ENCODE data around the gene SERPING1.

Gene SERPING1

GRCh38 chr11:57597916-57598830, 688 bp downstream of the SERPING1 start:
- DNase-seq (ENCODE audit: low read depth) = no peak

GRCh38 chr11:57598831-57599155, 1.3 kb downstream of the SERPING1 start:
- no peak for DNase-seq (ENCODE audit: low read depth)

- DNase-seq (ENCODE audit: low read depth) = no peak
Observed at GRCh38 chr11:57599381-57599780, 1.9 kb downstream of the SERPING1 start.

GRCh38 chr11:57601297-57601696, 3.8 kb downstream of the SERPING1 start:
- no peak for DNase-seq (ENCODE audit: low read depth)

GRCh38 chr11:57604296-57605027, 7.0 kb downstream of the SERPING1 start:
- no peak for DNase-seq (ENCODE audit: low read depth)

- DNase-seq (ENCODE audit: low read depth) = no peak
Observed at GRCh38 chr11:57605028-57605420, 7.5 kb downstream of the SERPING1 start.

GRCh38 chr11:57610170-57610569, 12.7 kb downstream of the SERPING1 start:
- DNase-seq (ENCODE audit: low read depth) = no peak

GRCh38 chr11:57614234-57614772, 16.8 kb downstream of the SERPING1 start:
- DNase-seq (ENCODE audit: low read depth) = no peak

- no peak for DNase-seq (ENCODE audit: low read depth)
Observed at GRCh38 chr11:57615308-57615707, 17.8 kb downstream of the SERPING1 start.

GRCh38 chr11:57616595-57616994, 19.1 kb downstream of the SERPING1 start:
- DNase-seq (ENCODE audit: low read depth) = no peak

- DNase-seq (ENCODE audit: low read depth) = no peak
Observed at GRCh38 chr11:57618438-57618837, 21.0 kb downstream of the SERPING1 start.

- no peak for DNase-seq (ENCODE audit: low read depth)
Observed at GRCh38 chr11:57619331-57619730, 21.8 kb downstream of the SERPING1 start.

GRCh38 chr11:57620467-57620866, 23.0 kb downstream of the SERPING1 start:
- DNase-seq (ENCODE audit: low read depth) = no peak

GRCh38 chr11:57622263-57622662, 24.8 kb downstream of the SERPING1 start:
- DNase-seq (ENCODE audit: low read depth) = no peak

GRCh38 chr11:57624864-57625263, 27.4 kb downstream of the SERPING1 start:
- DNase-seq (ENCODE audit: low read depth) = no peak

GRCh38 chr11:57626895-57627294, 29.4 kb downstream of the SERPING1 start:
- DNase-seq (ENCODE audit: low read depth) = no peak

- DNase-seq (ENCODE audit: low read depth) = no peak
Observed at GRCh38 chr11:57630171-57630570, 32.7 kb downstream of the SERPING1 start.

GRCh38 chr11:57632116-57632515, 34.6 kb downstream of the SERPING1 start:
- DNase-seq (ENCODE audit: low read depth) = no peak

- DNase-seq (ENCODE audit: low read depth) = no peak
Observed at GRCh38 chr11:57633394-57634070, 36.0 kb downstream of the SERPING1 start.

GRCh38 chr11:57634311-57634710, 36.8 kb downstream of the SERPING1 start:
- no peak for DNase-seq (ENCODE audit: low read depth)

GRCh38 chr11:57635246-57635645, 37.8 kb downstream of the SERPING1 start:
- no peak for DNase-seq (ENCODE audit: low read depth)

GRCh38 chr11:57637626-57638004, 40.1 kb downstream of the SERPING1 start:
- DNase-seq (ENCODE audit: low read depth) = no peak
